HK-2 (cell line): Measurements from ENCODE around the gene VPS41.

Source experiments
- DNase-seq: peaks from one replicate; pipeline ENCODE4 v3.0.0-alpha.2; 2018; ENCODE audit not compliant: unreplicated experiment

VPS41 gene

GRCh38 chr7:38905056-38905759 lies 3.8 kb downstream of the VPS41 start:
- DNase-seq = no peak

GRCh38 chr7:38903057-38903456 lies 5.9 kb downstream of the VPS41 start:
- no peak for DNase-seq

DNA sequence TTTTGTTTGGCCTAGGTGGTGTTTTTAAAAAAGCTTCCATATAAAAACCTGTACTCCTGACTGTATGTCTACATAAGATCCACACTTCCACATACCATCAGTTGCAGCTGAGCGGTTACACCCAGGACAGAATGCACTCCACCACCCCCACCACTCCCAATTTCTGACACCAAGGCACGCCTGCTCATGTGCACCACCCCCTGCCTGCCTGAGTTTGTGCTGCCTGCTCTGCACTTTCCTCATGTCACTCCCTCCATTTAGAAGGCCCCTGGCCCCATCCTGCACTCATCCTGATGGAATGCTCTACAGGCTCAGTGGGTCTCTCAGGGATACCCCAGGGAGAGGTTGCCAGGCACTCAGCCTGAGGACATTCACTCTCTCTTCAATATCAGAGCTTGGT lies 6.5 kb downstream of the VPS41 start:
- no peak for DNase-seq

DNA sequence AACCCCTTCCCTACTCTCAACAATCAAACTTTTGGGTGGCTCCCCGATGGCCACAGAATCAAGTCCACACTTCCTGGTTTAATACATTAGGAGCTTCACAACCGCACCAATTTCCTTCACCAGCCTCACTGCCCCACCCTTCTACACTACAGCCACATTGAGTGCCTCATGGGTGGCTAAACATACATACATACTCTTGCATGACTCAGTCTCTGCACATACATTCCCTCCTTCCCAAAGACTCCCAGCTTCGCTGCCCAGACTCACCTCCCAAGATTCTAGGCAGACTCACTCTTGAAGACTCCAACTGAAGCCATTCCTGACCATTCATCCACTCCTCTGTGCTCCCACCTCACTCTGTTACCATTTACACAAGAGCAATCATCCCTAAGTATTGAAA lies 15.9 kb downstream of the VPS41 start:
- DNase-seq = peak; percentile 28

DNA sequence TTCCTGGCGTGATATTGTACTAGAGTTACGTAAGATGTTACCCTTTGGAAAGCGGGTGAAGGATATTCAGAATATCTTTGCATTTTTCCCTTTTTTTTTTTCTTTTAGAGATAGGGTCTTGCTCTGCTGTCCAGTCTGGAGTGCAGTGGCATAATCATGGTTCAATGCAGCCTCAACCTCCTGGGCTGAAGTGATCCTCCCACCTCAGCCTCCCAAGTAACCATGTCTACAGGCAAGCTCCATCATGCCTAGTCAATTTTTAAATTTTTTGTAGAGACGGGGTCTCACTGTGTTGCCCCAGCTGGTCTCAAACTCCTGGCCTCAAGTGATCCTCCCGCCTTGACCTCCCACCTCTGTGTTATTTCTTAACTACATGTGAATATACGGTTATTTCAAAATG lies 18.4 kb downstream of the VPS41 start:
- DNase-seq = no peak

DNA sequence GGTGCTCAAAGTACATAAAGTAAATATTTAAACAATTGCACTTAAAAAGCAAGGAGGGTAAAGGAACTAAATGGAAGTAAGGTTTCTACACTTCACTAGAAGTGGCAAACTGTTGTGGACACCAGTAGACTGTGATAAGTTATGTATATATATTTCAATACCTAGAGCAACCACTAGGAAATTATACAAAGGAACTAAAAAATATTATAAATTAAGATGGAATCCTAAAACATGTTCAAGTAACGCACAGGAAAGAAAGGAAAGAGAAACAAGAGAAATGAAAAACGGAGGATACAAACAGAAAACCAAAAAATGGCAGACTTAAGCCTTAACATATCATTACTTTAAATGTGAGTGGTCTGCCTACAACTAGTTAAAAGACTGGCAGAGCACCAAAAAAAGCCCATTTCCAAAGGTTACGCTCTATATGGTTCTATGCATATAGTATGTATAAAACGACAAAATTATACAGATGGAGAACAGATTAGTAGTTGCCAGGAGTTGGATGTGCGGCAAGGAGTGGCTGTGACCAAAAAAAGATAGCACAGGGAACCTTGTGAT lies 19.0 kb downstream of the VPS41 start:
- no peak for DNase-seq

- DNase-seq = no peak
Measured at GRCh38 chr7:38889079-38889478, 19.9 kb downstream of the VPS41 start.

- no peak for DNase-seq
Measured at GRCh38 chr7:38886265-38886664, 22.7 kb downstream of the VPS41 start.

GRCh38 chr7:38883706-38884105 lies 25.3 kb downstream of the VPS41 start:
- no peak for DNase-seq

- DNase-seq = no peak
Measured at GRCh38 chr7:38881947-38882684, 26.9 kb downstream of the VPS41 start.

GRCh38 chr7:38881015-38881414 lies 28.0 kb downstream of the VPS41 start:
- DNase-seq = no peak

DNA sequence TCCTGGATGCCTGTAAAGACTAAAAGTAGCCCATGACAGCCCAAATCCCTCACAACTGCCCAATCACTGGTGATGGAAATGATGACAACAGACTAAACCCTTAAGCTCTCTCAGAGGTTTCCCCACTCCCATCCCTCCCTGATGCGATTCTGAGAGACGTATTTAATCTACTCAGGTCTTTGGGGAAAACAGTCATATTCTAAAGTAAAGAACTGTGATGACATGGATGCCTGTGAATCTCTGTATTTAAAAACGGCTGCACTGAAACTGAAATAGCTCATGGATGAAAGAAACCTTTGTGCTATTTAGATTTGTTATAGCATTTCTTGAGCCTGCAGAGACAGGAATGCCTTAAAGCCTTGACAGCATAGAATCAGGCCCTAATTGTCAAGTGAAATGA lies 28.5 kb downstream of the VPS41 start:
- no peak for DNase-seq

DNA sequence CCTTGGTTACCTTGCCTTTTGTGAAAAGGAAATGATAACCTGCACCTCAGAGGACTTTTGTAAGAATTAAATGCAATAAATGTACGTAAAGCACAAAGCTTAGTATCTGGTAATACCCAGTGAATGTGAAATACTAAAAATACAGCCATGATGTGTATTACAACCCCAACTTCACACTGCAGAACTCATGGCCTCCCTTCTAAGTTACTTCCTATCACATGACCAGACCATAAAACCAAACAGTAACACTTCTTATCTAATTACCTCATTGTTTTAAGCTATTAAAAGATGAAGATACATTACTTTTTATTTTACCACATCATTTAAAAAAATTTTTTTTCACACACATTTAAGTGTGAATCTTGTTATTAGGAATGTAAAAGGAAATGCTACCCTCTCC lies 29.0 kb downstream of the VPS41 start:
- DNase-seq = no peak

- no peak for DNase-seq
Measured at GRCh38 chr7:38878694-38879457, 30.1 kb downstream of the VPS41 start.

DNA sequence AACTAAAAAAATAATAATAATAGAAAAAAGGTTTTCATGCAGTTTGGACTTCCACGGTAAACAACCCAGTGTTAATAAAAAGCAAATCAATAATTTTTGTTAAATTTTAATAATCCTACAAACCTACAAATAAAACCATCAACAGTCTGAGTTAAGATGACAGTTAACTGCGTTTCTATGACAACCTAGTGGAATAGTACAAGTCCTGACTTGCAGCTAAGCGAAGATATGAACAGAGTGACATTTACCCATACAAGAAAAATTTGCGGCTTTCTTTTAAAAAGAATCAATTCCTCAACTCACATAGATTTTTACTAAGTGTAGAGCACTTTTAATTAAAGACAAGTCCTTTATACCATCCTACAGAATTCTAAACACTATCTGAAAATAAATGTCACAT lies 35.6 kb downstream of the VPS41 start:
- DNase-seq = no peak

DNA sequence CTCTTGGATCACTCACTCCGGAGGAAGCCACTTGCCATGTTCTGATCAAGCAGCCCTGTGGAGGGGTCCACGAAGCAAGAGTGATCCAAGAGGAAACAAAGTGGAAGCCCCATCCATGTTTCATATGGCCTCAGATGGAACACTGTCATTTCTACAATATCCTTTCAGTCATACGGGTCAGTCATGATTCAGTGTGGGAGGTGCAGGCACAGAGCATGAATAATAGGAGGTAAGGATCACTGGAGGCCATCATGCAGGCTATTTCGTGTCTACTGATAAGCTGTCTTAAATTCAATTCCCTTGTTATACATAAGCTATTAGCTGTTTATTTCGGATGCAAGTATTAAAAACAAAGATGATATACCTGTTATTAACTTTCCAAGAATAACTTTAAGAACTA lies 36.8 kb downstream of the VPS41 start:
- DNase-seq = no peak

GRCh38 chr7:38870147-38870546 lies 38.8 kb downstream of the VPS41 start:
- DNase-seq = no peak

GRCh38 chr7:38863601-38864291 lies 45.2 kb downstream of the VPS41 start:
- peak; percentile 57 for DNase-seq

- DNase-seq = no peak
Measured at GRCh38 chr7:38862666-38863065, 46.3 kb downstream of the VPS41 start.

- no peak for DNase-seq
Measured at GRCh38 chr7:38858259-38858884, 50.6 kb downstream of the VPS41 start.

GRCh38 chr7:38855867-38856266 lies 53.1 kb downstream of the VPS41 start:
- no peak for DNase-seq
